SK-N-SH (cell line): ENCODE measurements around the gene MAX.

Experiments used
- EP300 ChIP-seq, 2 experiments: IDR thresholded peaks; 2 replicates each; pipeline versions ENCODE4 v1.4.0 to v1.6.1; 2012; ENCODE audit warnings: borderline replicate concordance in 1 of 2, low read depth in 1 of 2, low read length in 1 of 2
- FOSL2 ChIP-seq: IDR thresholded peaks from 2 replicates; pipeline ENCODE4 v1.4.0; 2012; ENCODE audit warnings: low read depth, mild to moderate bottlenecking, moderate library complexity, borderline replicate concordance
- FOXM1 ChIP-seq: IDR thresholded peaks from 2 replicates; pipeline ENCODE4 v1.4.0; 2012; ENCODE audit warnings: low read depth, mild to moderate bottlenecking
- GABPA ChIP-seq: IDR thresholded peaks from 2 replicates; pipeline ENCODE4 v1.4.0; 2012; ENCODE audit warnings: low read depth, mild to moderate bottlenecking
- NRF1 ChIP-seq: IDR thresholded peaks from 2 replicates; pipeline ENCODE4 v1.6.1; 2012; ENCODE audit warnings: low read depth, mild to moderate bottlenecking, low read length
- POLR2AphosphoS5 ChIP-seq: IDR thresholded peaks from 2 replicates; pipeline ENCODE4 v1.6.1; 2012; ENCODE audit warnings: low read depth, low read length
- RAD21 ChIP-seq: IDR thresholded peaks from 2 replicates; pipeline ENCODE4 v1.6.1; 2012; ENCODE audit warnings: mild to moderate bottlenecking, low read length
- RFX5 ChIP-seq: IDR thresholded peaks from 2 replicates; pipeline ENCODE4 v1.6.1; 2012; ENCODE audit warnings: mild to moderate bottlenecking, improper control_type of control experiment, low read length
- TAF1 ChIP-seq: IDR thresholded peaks from 2 replicates; pipeline ENCODE4 v1.6.1; 2012; ENCODE audit warnings: low read depth, mild to moderate bottlenecking, low read length, moderate library complexity, borderline replicate concordance
- YY1 ChIP-seq: IDR thresholded peaks from 2 replicates; pipeline ENCODE4 v1.4.0; 2012; ENCODE audit warnings: low read depth, mild to moderate bottlenecking
- TF ChIP-seq, protein P1 (sequence below): IDR thresholded peaks from 2 replicates; pipeline ENCODE4 v1.4.0; 2012; ENCODE audit warnings: low read depth, borderline replicate concordance
- TF ChIP-seq, protein P2 (sequence below): fragments of 200-600 bp; sonication (generic); IDR thresholded peaks from 2 replicates; pipeline ENCODE4 v1.6.1; 2017; ENCODE audit warnings: antibody characterized with exemption, mild to moderate bottlenecking, moderate library complexity
- TF ChIP-seq, protein P3 (sequence below): IDR thresholded peaks from 2 replicates; pipeline ENCODE4 v1.6.1; 2012; ENCODE audit warnings: mild to moderate bottlenecking, low read depth, low read length, moderate library complexity

DNA sequence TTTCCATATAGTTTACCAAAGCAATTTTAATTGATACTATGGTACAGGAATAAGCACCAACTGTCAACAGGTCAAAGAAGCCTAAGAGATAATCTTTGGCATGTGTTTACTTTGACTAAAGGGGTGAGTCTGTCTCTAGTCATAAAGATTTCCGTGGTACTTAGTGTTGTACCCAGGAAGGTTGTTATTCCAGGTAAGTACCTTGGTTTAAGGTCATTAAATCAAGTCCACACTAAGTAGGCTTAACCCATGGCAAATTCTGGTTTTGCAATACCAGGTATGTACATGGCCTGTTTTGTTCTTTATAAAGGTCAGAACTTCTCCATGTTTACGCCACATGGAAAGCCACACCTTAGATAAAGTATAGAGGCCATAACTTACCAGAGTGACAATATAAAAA is 10.0 kb downstream of the MAX start:
- no peak for TF ChIP-seq NRF1
- TF ChIP-seq RFX5, result no peak
- TF ChIP-seq, protein P1, sequence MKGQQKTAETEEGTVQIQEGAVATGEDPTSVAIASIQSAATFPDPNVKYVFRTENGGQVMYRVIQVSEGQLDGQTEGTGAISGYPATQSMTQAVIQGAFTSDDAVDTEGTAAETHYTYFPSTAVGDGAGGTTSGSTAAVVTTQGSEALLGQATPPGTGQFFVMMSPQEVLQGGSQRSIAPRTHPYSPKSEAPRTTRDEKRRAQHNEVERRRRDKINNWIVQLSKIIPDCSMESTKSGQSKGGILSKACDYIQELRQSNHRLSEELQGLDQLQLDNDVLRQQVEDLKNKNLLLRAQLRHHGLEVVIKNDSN, result no peak
- TF ChIP-seq POLR2AphosphoS5, result no peak
- no peak for TF ChIP-seq GABPA
- TF ChIP-seq, protein P2, sequence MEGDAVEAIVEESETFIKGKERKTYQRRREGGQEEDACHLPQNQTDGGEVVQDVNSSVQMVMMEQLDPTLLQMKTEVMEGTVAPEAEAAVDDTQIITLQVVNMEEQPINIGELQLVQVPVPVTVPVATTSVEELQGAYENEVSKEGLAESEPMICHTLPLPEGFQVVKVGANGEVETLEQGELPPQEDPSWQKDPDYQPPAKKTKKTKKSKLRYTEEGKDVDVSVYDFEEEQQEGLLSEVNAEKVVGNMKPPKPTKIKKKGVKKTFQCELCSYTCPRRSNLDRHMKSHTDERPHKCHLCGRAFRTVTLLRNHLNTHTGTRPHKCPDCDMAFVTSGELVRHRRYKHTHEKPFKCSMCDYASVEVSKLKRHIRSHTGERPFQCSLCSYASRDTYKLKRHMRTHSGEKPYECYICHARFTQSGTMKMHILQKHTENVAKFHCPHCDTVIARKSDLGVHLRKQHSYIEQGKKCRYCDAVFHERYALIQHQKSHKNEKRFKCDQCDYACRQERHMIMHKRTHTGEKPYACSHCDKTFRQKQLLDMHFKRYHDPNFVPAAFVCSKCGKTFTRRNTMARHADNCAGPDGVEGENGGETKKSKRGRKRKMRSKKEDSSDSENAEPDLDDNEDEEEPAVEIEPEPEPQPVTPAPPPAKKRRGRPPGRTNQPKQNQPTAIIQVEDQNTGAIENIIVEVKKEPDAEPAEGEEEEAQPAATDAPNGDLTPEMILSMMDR, result no peak
- TF ChIP-seq EP300 (IDR thresholded peaks at IDR 0.05; ENCODE audit: borderline replicate concordance in 1 of 2, low read depth in 1 of 2, low read length in 1 of 2), result no peak
- no peak for TF ChIP-seq RAD21
- no peak for TF ChIP-seq FOSL2
- no peak for TF ChIP-seq TAF1
- TF ChIP-seq YY1, result no peak
- TF ChIP-seq, protein P3, sequence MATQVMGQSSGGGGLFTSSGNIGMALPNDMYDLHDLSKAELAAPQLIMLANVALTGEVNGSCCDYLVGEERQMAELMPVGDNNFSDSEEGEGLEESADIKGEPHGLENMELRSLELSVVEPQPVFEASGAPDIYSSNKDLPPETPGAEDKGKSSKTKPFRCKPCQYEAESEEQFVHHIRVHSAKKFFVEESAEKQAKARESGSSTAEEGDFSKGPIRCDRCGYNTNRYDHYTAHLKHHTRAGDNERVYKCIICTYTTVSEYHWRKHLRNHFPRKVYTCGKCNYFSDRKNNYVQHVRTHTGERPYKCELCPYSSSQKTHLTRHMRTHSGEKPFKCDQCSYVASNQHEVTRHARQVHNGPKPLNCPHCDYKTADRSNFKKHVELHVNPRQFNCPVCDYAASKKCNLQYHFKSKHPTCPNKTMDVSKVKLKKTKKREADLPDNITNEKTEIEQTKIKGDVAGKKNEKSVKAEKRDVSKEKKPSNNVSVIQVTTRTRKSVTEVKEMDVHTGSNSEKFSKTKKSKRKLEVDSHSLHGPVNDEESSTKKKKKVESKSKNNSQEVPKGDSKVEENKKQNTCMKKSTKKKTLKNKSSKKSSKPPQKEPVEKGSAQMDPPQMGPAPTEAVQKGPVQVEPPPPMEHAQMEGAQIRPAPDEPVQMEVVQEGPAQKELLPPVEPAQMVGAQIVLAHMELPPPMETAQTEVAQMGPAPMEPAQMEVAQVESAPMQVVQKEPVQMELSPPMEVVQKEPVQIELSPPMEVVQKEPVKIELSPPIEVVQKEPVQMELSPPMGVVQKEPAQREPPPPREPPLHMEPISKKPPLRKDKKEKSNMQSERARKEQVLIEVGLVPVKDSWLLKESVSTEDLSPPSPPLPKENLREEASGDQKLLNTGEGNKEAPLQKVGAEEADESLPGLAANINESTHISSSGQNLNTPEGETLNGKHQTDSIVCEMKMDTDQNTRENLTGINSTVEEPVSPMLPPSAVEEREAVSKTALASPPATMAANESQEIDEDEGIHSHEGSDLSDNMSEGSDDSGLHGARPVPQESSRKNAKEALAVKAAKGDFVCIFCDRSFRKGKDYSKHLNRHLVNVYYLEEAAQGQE, result no peak
- no peak for TF ChIP-seq FOXM1
